ENCODE results near the gene ABL1.

GRCh38 chr9:130843049-130843908 lies 8.2 kb downstream of the ABL1 start:
- TF ChIP-seq ZNF384 (IDR thresholded peaks at IDR 0.05): no peak
- TF ChIP-seq NFRKB (IDR thresholded peaks at IDR 0.05): no peak
- TF ChIP-seq ELF4 (IDR thresholded peaks at IDR 0.05): no peak
- TF ChIP-seq SUZ12 (IDR thresholded peaks at IDR 0.05): no peak
- no peak for TF ChIP-seq BHLHE40 (IDR thresholded peaks at IDR 0.05; ENCODE audit: borderline replicate concordance)
- no peak for TF ChIP-seq FOXM1 (IDR thresholded peaks at IDR 0.05; ENCODE audit: borderline replicate concordance)
- no peak for TF ChIP-seq FOXA1 (IDR thresholded peaks at IDR 0.05)
